Measurements from ENCODE around the gene ESRRA.

- TF ChIP-seq POLR2AphosphoS5 (IDR thresholded peaks at IDR 0.05) = no peak
- TF ChIP-seq, protein P1, sequence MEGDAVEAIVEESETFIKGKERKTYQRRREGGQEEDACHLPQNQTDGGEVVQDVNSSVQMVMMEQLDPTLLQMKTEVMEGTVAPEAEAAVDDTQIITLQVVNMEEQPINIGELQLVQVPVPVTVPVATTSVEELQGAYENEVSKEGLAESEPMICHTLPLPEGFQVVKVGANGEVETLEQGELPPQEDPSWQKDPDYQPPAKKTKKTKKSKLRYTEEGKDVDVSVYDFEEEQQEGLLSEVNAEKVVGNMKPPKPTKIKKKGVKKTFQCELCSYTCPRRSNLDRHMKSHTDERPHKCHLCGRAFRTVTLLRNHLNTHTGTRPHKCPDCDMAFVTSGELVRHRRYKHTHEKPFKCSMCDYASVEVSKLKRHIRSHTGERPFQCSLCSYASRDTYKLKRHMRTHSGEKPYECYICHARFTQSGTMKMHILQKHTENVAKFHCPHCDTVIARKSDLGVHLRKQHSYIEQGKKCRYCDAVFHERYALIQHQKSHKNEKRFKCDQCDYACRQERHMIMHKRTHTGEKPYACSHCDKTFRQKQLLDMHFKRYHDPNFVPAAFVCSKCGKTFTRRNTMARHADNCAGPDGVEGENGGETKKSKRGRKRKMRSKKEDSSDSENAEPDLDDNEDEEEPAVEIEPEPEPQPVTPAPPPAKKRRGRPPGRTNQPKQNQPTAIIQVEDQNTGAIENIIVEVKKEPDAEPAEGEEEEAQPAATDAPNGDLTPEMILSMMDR (IDR thresholded peaks at IDR 0.05) = no peak
Observed at GRCh38 chr11:64258356-64258755, 47.0 kb upstream of the ESRRA start.

All from prostate gland (tissue), 2 donors.